Heart left ventricle (tissue), 16 donors: ENCODE results near the gene MX2. TPM values are rescaled to one million over a fixed set of nuclear protein-coding genes. Genes with fewer than 3 reads are reported as not detected.

Experiments used
- ATAC-seq, 4 donors: fragments of 200-7000 bp; cut with Tn5 transposase; one replicate each; pipeline ENCODE4 v1.9.1; 2020 to 2022; ENCODE audit warnings: moderate library complexity in 4 of 4, mild to moderate bottlenecking in 3 of 4, moderate number of reproducible peaks in 1 of 4
- DNase-seq, 5 donors: peaks; one replicate each; pipeline ENCODE4 v3.0.0-alpha.2; 2020
- H3K27ac ChIP-seq, 12 donors: fragments of 200-600 bp; sonication (generic) in 4 of 12; one replicate each; pipeline versions ENCODE4 v1.5.0 to v1.8.0; 2016 to 2022; ENCODE audit warnings: mild to moderate bottlenecking in 2 of 12
- H3K27me3 ChIP-seq, 9 donors: fragments of 200-600 bp; sonication (generic) in 2 of 9; one replicate each; pipeline versions ENCODE4 v1.5.1 to v1.8.0; 2016 to 2022; ENCODE audit warnings: mild to moderate bottlenecking in 3 of 9
- H3K36me3 ChIP-seq, 9 donors: fragments of 200-600 bp; sonication (generic) in 2 of 9; one replicate each; pipeline versions ENCODE4 v1.5.0 to v1.8.0; 2018 to 2022; ENCODE audit warnings: mild to moderate bottlenecking in 2 of 9
- H3K4me1 ChIP-seq, 12 donors: fragments of 200-600 bp; sonication (generic) in 4 of 12; one replicate each; pipeline versions ENCODE4 v1.5.0 to v1.8.0; 2016 to 2022; ENCODE audit warnings: mild to moderate bottlenecking in 3 of 12
- H3K4me3 ChIP-seq, 12 donors: fragments of 200-600 bp; sonication (generic) in 4 of 12; one replicate each; pipeline versions ENCODE4 v1.5.0 to v1.8.0; 2017 to 2022; ENCODE audit warnings: mild to moderate bottlenecking in 9 of 12, moderate library complexity in 4 of 12
- H3K9me3 ChIP-seq, 12 donors: fragments of 200-600 bp; sonication (generic) in 4 of 12; one replicate each; pipeline versions ENCODE4 v1.5.0 to v1.8.0; 2016 to 2022; ENCODE audit warnings: mild to moderate bottlenecking in 1 of 12
- CTCF ChIP-seq, 12 donors: fragments of 200-600 bp; sonication (generic) in 4 of 12; IDR thresholded peaks; one replicate each; pipeline versions ENCODE4 v1.5.0 to v1.8.0; 2018 to 2022; ENCODE audit warnings: antibody characterized with exemption in 12 of 12, mild to moderate bottlenecking in 5 of 12
- POLR2A ChIP-seq, 2 donors: fragments of 450-650 bp; IDR thresholded peaks; one replicate each; pipeline ENCODE4 v1.6.1; 2017; ENCODE audit warnings: antibody characterized with exemption in 2 of 2, mild to moderate bottlenecking in 2 of 2, moderate library complexity in 2 of 2
- WGBS, 4 donors: extraction: QIAGEN DNeasy Blood & Tissue Kit in 2 of 4; methylation state at CpG; one replicate each; pipeline versions ENCODE4 v1.1.5 to v1.1.7; 2013 to 2018; 5-methylcytosine and 5-hydroxymethylcytosine counted together
- intact Hi-C, 10 donors: fragments of 100-400 bp; cut with DNase I; formaldehyde crosslinking; loops; one replicate each; pipeline versions ENCODE4 v1.11.1 to v1.14.2; 2022
- polyA plus RNA-seq, 2 donors: library from polyadenylated mRNA; stranded (reverse); fragments of 200-250 nt; gene quantifications; one replicate each; pipeline ENCODE4 v1.2.3, GENCODE V29; 2013
- total RNA-seq, 9 donors: library from RNA; depleted of rRNA in 2 of 9; stranded (reverse); fragments of >200 nt in 2 of 9; fragmentation: NEBNext Ultra II Directional in 3 of 9; extraction: Animal tissue kit (Norgen Biotek cat#: 25700) in 3 of 9; gene quantifications; one replicate each; pipeline versions ENCODE4 v1.1.0 to v1.2.4, GENCODE V29; 2016 to 2023
- donor health status: ischemic (EF 13 %, LVEDD 7.1; RV severe dilation, severe dysfunction).
- donor health status: healthy with polysubstance abuse.
- donor health status: DM: no; HTN: yes; CAD: no.
- donor health status: DM: no; HTN: no; CAD: no.
- donor health status: ischemic (EF 25% LVEDD 6.9; RV normal size, moderate dysfunction).
- donor health status: ischemic (EF 25% LVEDD 5.7; RV mildly dilated, moderate dysfunction).
- donor health status: healthy.
- donor health status: DM: yes; HTN: yes; CAD: no.
- donor health status: ischemic (EF 35%, LVEDD 5.7; RV mildly dilated, moderate dysfunction).
- donor health status: nonischemic (EF 11% LVEDD 7.7; RV severe dilation, severe dysfunction).
- donor health status: DM: yes; HTN: yes; CAD: no.
- donor health status: PGD.
- donor health status: ischemic (EF 29% LVEDD 5.4; RV normal size, mild dysfunction).
- donor health status: nonischemic (EF 23%, LVEDD 6.1; RV moderate dilation, normal function).

The MX2 gene
- total and polyA plus RNA-seq, 11 donors, result 3.2 to 23.3 (median 5.7) TPM

GRCh38 chr21:41333752-41334151, 28.1 kb upstream of the MX2 start:
- H3K36me3 ChIP-seq, result no peaks in the 10 kb centered on the region
- no peak for ATAC-seq
- whole genome bisulfite sequencing, 4 donors, result 95 to 100% (median 98%) methylated on average over 1 of the region's 1 CpG
- TF ChIP-seq CTCF (IDR thresholded peaks at IDR 0.05) (no peak), POLR2A (IDR thresholded peaks at IDR 0.05) (no peak)
- no peak overlapping the region for H3K27ac ChIP-seq
- no peaks in the 10 kb centered on the region for H3K4me1 ChIP-seq
- peaks cover 0 to 6% (median 0%) of the 10 kb centered on the region in 9 donors for H3K27me3 ChIP-seq
- intact Hi-C loops, result no loop called here
- peaks cover 0 to 16% (median 0%) of the 10 kb centered on the region in 12 donors for H3K9me3 ChIP-seq
- H3K4me3 ChIP-seq, result no peak overlapping the region
- no peak for DNase-seq

DNA sequence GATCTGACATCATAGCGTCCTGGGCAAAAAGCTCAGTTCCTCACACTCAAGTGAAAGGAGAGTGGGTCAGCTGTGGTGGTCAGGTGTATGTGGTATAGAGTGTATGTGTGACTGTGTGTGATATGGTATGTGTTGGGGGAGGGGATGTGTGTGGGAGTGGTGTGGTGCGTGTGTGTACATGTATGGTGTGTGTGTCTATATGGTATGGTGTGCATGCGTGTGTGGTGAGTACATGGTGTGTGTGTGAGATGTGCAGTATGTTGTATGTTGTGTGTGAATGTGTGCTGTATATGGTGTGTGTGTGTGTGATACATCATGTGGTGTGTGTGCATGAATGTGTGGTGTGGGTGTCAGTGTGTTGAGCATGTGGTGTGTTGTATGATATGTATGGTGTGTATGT, 24.3 kb upstream of the MX2 start:
- WGBS, 4 donors, result 92 to 96% (median 95%) methylated on average over 3 of the region's 3 CpGs
- Histone ChIP-seq H3K27me3 (peaks cover 0 to 7% (median 0%) of the 10 kb centered on the region in 9 donors), H3K27ac (no peak overlapping the region), H3K9me3 (peaks cover 0 to 23% (median 5%) of the 10 kb centered on the region in 12 donors), H3K36me3 (no peaks in the 10 kb centered on the region), H3K4me1 (no peaks in the 10 kb centered on the region), H3K4me3 (no peak overlapping the region)
- ATAC-seq (peak in 1 of 4 donors; percentile 22), DNase-seq (no peak)
- no peak for TF ChIP-seq POLR2A (IDR thresholded peaks at IDR 0.05)
- no peak for TF ChIP-seq CTCF (IDR thresholded peaks at IDR 0.05)
- intact Hi-C loops, result no loop called here

DNA sequence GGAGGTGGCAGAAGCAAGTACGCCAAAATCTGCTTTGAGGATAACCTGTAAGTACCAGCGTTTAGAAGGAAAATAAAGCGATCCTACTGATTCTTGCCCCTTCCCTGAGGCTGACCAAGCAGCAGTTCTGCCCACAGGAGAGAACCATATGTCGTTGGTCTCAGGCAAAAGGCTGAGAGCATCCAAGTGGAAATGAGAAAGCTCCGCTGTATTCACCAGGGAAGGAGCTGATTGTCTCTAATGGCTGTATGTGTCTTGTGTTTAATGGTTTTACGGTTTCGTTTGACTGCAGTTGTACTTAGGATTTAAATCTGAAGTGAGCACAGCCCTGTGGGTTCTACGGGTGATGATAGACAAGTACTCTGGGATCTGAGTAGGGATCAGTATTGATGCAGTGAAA, 23.4 kb upstream of the MX2 start:
- Histone ChIP-seq H3K36me3 (no peaks in the 10 kb centered on the region), H3K9me3 (peaks cover 0 to 24% (median 5%) of the 10 kb centered on the region in 12 donors), H3K27me3 (peaks cover 0 to 7% (median 0%) of the 10 kb centered on the region in 9 donors), H3K4me3 (no peak overlapping the region), H3K27ac (no peak overlapping the region), H3K4me1 (no peaks in the 10 kb centered on the region)
- DNase-seq (no peak), ATAC-seq (no peak)
- 86 to 92% (median 91%) methylated on average over 8 of the region's 8 CpGs for WGBS, 4 donors
- intact Hi-C loops, result no loop called here
- no peak for TF ChIP-seq POLR2A (IDR thresholded peaks at IDR 0.05)
- TF ChIP-seq CTCF (IDR thresholded peaks at IDR 0.05), result no peak

DNA sequence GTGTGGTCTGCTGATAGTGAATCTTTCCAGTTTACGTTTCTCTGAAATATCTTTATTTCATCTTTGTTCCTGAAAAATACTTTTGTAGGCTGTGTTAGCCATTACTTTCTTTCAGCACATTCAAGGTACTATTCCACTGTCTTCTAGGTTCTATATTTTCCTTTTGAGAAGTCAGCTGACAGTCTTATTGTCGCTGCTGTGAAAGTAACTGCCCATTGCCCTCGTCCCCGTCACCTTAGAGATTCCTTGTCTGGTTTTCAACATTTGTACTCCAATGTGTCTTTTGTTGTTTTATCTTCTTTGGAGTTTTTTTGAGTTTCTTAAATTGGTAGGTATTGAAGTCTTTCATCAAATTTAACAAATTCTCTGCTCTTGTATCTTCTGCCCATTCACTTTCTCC, 19.8 kb upstream of the MX2 start:
- Histone ChIP-seq H3K27ac (no peak overlapping the region), H3K27me3 (peaks cover 0 to 7% (median 0%) of the 10 kb centered on the region in 9 donors), H3K4me3 (no peak overlapping the region), H3K4me1 (no peaks in the 10 kb centered on the region), H3K9me3 (peaks cover 0 to 10% (median 0%) of the 10 kb centered on the region in 12 donors), H3K36me3 (no peaks in the 10 kb centered on the region)
- 90 to 95% (median 93%) methylated on average over 4 of the region's 4 CpGs for WGBS, 4 donors
- DNase-seq (no peak), ATAC-seq (no peak)
- intact Hi-C loops, result no loop called here
- TF ChIP-seq CTCF (IDR thresholded peaks at IDR 0.05), result no peak
- no peak for TF ChIP-seq POLR2A (IDR thresholded peaks at IDR 0.05)
